Measurements from ENCODE around the gene LTBP1.
A peak's percentile ranks its signal among the peaks of the same experiment; 100 is the strongest.
"Not testable (repeated sequence)": the region's sequence is repeated elsewhere in the genome, so short reads cannot be mapped to it uniquely, and the experiment has no call there.

LTBP1 gene

GRCh38 chr2:33366473-33366872 lies 419.7 kb downstream of the LTBP1 start:
- no peak for DNase-seq

- not testable (repeated sequence) for DNase-seq
Measured at GRCh38 chr2:33368524-33368923, 421.8 kb downstream of the LTBP1 start.

GRCh38 chr2:33369191-33369590 lies 422.4 kb downstream of the LTBP1 start:
- no peak for DNase-seq

GRCh38 chr2:33370636-33371265 lies 424.0 kb downstream of the LTBP1 start:
- no peak for DNase-seq

- no peak for DNase-seq
Measured at GRCh38 chr2:33371304-33372090, 424.7 kb downstream of the LTBP1 start.

GRCh38 chr2:33372940-33373553 lies 426.3 kb downstream of the LTBP1 start:
- peak; percentile 3 for DNase-seq

- DNase-seq: no peak
Measured at GRCh38 chr2:33373986-33374385, 427.2 kb downstream of the LTBP1 start.

- DNase-seq: no peak
Measured at GRCh38 chr2:33375054-33375453, 428.3 kb downstream of the LTBP1 start.

GRCh38 chr2:33377048-33377447 lies 430.3 kb downstream of the LTBP1 start:
- DNase-seq: no peak

GRCh38 chr2:33378556-33379210 lies 431.9 kb downstream of the LTBP1 start:
- DNase-seq: no peak

- no peak for DNase-seq
Measured at GRCh38 chr2:33380001-33380609, 433.4 kb downstream of the LTBP1 start.

- DNase-seq: no peak
Measured at GRCh38 chr2:33380719-33381118, 434.0 kb downstream of the LTBP1 start.

GRCh38 chr2:33381301-33381858 lies 434.6 kb downstream of the LTBP1 start:
- no peak for DNase-seq

GRCh38 chr2:33383855-33384598 lies 437.3 kb downstream of the LTBP1 start:
- DNase-seq: no peak

- no peak for DNase-seq
Measured at GRCh38 chr2:33384599-33384961, 437.8 kb downstream of the LTBP1 start.

GRCh38 chr2:33388996-33389395 lies 442.2 kb downstream of the LTBP1 start:
- DNase-seq: no peak

- DNase-seq: not testable (repeated sequence)
Measured at GRCh38 chr2:33389695-33390094, 442.9 kb downstream of the LTBP1 start.

GRCh38 chr2:33391529-33392255 lies 444.9 kb downstream of the LTBP1 start:
- DNase-seq: no peak

- DNase-seq: no peak
Measured at GRCh38 chr2:33392366-33392765, 445.6 kb downstream of the LTBP1 start.

GRCh38 chr2:33395034-33395433 lies 448.3 kb downstream of the LTBP1 start:
- no peak for DNase-seq

GRCh38 chr2:33395655-33396249 lies 449.0 kb downstream of the LTBP1 start:
- no peak for DNase-seq

Data from NCI-H1092 (cell line).